Spleen (tissue), 7 donors: Measurements from ENCODE around the gene TACC3.

ENCODE experiments used
- POLR2A ChIP-seq, 3 donors: fragments of 450-650 bp; IDR thresholded peaks; one replicate each; pipeline ENCODE4 v1.5.1; 2017; ENCODE audit warnings: antibody characterized with exemption in 3 of 3, mild to moderate bottlenecking in 1 of 3
- TF ChIP-seq, protein P1 (sequence below), 11 experiments: fragments of 200-600 bp in 7 of 11; fragments of 450-650 bp in 4 of 11; sonication (generic) in 4 of 11; IDR thresholded peaks in 8 of 11; conservative IDR thresholded peaks in 3 of 11; 1 replicate in 7 of 11; 2 replicates in 4 of 11; pipeline versions ENCODE4 v1.4.0 to v1.8.0; 2016 to 2021; ENCODE audit warnings: antibody characterized with exemption in 11 of 11, inconsistent platforms in 4 of 11, mild to moderate bottlenecking in 1 of 11
- donor health status: DM: no; HTN: no; CAD: no; lungs with moderate emphysema.
- donor health status: DM: no; HTN: no; CAD: no.
- donor health status: DM: no; HTN: no; CAD: no.

DNA sequence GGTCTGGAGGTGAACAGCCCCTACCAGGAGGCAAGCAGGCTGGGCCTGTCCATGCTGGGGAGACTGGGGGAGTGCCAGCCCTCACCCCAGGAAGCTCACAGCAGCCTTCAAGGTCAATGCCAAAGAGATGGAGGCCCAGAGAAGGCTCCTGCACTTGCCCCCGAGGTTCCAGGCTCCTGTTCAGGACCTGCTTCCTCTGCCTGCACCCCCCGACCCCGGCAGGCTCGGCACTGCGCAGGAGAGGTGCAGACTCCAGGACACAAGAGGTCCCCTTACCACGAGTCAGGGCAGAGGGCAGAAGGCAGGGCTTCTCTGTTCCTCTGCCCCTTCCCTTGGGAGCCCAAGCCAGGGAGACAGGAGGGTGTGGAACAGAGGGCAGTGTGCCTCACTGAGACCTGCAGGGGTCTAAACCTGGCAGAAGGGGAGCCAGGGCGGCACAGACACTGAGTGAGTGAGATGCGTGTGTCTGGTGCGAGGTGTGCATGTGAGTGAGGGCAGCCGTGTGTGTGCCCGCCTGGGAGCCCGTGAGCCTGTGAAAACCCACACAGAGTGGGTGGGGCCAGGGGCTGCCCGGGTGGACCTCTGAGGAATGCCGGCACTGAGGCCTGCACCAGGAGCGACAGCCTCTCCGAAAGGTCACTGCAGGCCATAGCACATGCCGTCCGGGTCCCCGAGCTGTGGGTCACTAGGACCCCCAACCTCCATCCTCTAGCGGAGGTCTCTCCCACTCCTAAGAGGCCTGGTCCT, 41.1 kb downstream of the TACC3 start:
- TF ChIP-seq POLR2A (IDR thresholded peaks at IDR 0.05) = no peak
- TF ChIP-seq, protein P1, sequence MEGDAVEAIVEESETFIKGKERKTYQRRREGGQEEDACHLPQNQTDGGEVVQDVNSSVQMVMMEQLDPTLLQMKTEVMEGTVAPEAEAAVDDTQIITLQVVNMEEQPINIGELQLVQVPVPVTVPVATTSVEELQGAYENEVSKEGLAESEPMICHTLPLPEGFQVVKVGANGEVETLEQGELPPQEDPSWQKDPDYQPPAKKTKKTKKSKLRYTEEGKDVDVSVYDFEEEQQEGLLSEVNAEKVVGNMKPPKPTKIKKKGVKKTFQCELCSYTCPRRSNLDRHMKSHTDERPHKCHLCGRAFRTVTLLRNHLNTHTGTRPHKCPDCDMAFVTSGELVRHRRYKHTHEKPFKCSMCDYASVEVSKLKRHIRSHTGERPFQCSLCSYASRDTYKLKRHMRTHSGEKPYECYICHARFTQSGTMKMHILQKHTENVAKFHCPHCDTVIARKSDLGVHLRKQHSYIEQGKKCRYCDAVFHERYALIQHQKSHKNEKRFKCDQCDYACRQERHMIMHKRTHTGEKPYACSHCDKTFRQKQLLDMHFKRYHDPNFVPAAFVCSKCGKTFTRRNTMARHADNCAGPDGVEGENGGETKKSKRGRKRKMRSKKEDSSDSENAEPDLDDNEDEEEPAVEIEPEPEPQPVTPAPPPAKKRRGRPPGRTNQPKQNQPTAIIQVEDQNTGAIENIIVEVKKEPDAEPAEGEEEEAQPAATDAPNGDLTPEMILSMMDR (IDR thresholded peaks at IDR 0.05 in 8 of 11, conservative IDR thresholded peaks at IDR 0.05 in 3 of 11) = no peak
